ENCODE measurements around the gene NUP160.
"Not testable (repeated sequence)": the region's sequence is repeated elsewhere in the genome, so short reads cannot be mapped to it uniquely, and the experiment has no call there.

Gene NUP160

DNA sequence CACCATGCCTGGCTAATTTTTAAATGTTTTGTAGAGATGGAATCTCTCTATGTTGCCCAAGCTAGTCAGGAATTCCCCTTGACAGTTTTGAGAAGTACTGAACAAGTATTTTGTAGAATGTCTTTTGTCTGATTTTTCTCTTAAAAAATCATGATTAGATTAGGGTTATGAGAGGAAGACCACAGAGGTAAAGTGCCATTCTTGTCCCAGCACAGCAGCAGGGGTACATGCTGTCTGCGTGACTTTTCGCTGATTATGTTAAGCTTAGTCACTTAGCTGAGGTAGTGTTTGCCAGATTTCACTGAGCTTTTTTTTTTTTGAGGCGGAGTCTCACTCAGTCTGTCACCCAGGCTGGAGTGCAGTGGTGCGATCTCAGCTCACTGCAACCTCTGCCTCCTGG lies 13.6 kb upstream of the NUP160 start:
- peak; percentile 61 for DNase-seq

DNA sequence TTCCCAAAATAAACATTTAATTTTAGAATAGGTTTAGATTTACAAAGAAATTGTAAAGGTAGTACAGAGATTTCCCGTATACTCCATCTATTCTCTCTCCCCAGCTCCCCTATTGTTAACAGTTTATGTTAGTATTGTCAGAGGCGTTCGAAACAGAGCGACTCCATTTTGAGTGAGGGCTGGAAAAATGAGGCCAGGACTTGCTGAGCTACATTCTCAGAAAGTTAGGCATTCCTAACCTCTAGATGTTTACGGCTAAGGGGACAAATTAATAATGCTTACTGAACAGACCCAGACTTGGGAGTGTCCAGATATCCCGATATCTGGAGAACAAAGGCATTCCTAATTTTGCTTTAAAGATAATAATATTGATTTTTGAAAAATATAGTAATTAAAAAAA lies 12.4 kb upstream of the NUP160 start:
- no peak for DNase-seq

DNA sequence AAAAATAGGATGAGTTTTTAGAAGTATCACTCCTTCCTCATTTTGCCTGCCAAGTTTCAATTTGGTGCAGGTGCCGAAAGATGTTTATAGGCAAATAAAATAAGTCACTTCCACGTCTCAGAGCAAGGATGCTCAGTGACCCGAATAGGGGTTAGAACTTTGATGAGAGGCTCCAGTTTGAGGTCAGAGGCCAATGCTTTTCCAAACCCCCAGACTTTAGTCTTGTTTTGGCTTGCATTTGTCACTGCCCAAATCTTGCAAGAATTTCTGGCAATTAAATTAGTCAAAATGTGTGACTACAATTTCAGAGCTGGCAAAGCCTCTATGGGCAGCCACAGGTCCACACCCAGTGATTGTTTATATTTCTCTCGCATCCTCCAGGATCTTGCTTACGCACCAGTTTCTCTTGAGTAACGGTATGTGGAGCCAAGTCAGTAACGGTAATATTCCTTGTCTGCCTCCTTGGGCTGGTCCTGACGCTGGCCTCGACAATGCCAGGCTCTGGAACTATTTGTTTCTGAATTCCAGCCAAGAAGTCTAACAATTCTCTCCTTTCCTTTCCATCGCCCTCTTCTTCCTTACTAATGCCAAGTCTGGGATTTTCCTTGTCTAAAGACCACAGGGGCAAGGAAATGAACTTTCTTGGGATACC lies 9.9 kb upstream of the NUP160 start:
- peak; percentile 24 for DNase-seq

DNA sequence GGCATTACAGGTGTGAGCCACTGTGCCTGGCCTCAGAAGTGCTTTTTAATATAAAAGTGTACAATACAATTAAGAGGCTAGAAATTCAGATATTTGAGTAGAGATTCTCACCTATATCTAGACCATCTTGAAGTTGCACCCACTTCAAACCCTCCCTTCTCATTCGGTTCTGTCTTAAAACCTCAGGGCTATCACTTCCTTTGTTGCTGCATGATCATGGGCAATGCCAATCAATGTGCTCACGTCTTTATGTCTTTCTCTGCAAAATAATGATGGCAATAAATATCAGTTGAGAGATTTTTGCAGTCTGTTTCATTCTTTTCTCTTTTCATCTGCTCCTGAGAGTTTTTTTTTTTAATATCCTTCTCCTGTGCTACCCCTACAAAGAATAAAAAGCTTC lies 9.3 kb upstream of the NUP160 start:
- no peak for DNase-seq

DNA sequence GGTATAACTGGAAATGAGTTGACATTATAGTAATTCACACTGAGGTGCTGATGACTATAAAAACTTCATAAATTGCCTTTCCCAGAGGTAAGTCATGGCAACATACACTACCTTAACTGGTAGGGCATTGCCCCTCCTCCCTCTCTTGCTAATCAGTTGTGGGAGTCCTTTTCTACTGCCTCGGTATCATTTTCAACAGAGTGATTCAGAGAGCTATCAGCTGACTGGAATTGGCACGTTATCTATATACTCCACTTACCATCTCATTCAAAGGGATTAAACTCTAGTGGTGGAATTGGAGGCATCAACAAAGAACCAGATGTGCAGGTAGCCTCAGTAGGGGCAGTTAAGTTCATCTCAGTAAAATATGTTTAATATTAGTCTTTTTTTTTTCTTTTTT lies 8.0 kb upstream of the NUP160 start:
- DNase-seq = no peak

DNA sequence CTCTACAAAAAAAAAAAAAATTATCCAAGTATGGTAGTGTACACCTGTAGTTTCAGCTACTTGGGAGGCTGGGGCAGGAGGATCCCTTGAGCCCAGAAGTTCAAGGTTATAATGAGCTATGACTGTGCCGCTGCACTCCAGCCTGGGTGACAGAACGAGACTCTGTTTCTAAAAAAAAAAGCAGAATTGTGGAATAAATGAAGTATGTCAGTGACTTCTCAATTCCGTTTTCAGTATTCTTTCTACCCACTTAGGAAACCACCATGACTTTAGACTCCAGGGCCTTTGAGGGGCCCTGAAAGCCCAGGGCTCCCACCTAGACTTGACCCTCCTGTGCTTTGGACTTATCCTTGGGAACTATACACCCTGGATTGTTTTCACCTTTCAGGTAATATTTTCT lies 6.5 kb upstream of the NUP160 start:
- DNase-seq = no peak

DNA sequence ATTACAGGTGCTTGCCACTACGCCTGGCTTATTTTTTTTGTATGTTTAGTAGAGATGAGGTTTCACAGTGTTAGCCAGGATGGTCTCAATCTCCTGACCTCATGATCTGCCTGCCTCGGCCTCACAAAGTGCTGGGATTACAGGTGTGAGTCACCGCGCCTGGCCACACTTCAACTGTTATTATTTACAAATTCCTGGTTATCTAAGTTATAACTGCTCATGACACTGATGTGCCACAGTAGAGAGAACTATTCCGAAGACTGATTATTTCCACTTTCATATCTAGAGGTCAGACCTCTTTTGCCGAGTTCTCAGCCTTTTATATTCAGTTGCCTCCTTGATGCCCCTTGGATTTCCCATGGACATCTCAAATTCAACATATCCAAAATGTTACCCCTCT lies 3.9 kb upstream of the NUP160 start:
- no peak for DNase-seq

DNA sequence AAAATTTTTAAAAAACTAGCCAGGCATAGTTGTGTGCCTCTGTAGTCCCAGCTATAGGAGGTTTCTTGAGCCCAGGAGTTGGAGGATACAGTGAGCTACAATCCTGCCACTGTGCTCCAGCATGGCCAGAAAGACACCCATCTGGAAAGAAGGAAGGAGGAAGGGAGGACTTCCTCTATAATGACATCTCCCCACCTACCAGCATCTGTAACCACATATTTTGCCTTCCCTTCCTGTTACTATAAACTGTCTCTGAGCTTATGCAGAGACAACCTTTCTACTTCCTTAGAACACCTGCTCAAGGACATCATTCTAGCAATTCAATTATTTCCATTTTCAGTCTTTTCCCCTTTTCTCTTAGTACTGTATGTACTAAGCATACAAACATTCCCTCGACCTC lies 2.2 kb upstream of the NUP160 start:
- DNase-seq = no peak

DNA sequence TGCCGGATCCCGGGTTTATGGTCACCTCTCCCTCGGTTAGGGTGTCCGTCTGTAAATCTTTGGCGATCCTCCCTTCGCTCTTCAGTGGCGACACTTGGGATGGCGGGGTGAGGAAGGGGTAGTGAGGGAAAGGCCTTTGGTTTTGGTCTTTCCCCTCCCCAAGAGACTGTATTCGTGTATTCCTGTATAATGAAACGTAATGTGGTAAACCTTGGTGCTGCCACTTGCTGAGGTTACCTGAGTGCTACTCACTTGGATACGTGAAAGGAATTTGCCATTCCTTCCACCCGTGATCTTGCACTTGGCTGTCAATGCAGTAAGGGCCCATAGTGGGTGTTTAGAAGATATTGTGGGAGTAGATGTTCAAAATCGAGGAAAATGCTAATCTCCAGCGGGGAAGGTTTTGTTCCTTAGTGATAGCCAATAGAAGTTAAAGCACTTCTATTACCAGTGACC lies 578 bp upstream of the NUP160 start:
- DNase-seq = no peak

DNA sequence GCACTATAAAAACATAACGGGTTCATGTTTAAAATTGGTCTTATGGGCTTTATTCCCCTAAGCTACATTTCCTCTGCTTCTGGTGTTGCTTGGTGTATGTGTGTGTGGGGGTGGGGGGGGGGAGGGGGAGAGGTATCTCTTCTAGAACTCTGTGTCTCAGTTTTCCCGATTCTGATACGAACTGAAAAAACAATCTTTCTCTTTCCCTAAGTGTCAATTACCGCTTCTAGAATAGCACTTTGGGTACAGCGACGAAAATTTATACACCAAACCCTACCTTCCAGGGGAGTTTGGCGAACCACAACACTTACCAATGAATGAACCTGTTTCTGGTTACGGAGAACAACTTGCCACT lies 636 bp downstream of the NUP160 start:
- DNase-seq = no peak

DNA sequence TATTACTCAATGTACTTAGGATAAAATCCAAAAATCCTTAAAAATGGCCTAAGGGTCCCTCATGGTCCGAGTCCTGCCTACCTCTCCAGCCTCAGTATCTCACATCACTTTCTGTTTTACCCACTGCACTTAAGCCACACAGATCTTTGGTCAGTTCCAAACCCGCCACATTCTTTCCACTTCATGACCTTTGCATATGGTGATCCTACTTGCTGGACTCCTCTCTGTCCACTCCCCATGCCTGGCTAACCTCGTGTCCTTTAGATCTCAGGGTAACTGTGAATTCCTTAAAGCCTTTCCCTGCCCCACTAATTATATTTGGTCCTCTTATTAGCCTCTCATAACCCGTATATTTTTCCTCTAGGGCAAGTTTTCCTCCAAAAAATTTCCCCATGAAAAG lies 1.2 kb downstream of the NUP160 start:
- DNase-seq = no peak

DNA sequence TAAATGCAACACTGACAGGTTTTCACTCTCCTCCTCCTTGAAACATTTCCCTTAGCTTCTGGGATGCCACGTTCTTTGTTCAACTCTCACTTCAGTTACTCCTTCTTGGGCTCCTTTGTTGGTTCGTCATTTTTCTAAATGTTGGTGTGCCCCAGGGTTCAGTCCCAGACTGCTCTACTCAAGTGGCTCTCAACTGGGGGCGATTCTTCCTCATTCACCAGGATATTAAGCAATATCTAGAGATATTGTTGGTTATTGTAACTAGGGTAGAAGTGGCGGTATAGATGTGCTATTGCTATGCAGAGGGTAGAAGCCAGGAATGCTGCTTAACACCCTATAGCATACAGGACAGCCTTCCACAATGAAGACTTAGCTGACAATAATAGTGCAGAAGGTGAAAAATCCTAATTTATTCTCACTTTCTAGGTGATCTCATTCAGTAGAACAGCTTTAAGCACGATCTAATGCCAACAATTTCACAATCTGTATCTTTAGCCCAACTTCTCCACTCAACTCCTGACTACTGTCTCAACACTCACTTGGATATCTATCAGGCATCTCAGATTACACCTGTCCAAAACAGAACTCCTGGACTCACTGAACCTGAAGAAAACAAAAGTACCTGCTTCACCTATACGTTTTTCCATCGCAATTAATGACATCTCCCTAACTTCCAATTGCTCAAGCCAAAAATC lies 4.6 kb downstream of the NUP160 start:
- DNase-seq = no peak

DNA sequence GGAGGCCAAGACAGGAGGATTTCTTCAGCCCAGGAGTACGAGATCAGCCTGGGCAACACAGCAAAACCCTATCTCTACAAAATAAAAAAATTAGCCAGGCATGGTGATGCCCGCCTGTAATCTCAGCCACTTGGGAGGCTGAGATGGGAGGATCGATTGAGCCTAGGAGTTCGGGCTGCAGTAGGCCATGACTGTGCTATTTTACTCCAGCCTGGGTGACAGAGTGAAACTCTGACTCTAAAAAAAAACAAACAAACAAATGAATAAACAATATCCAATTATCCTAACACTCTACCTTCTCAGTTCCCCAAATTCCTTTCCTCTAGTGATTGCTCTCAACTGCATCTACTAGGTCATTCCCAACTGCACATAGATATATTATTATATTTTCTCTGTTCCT lies 5.4 kb downstream of the NUP160 start:
- DNase-seq = no peak

DNA sequence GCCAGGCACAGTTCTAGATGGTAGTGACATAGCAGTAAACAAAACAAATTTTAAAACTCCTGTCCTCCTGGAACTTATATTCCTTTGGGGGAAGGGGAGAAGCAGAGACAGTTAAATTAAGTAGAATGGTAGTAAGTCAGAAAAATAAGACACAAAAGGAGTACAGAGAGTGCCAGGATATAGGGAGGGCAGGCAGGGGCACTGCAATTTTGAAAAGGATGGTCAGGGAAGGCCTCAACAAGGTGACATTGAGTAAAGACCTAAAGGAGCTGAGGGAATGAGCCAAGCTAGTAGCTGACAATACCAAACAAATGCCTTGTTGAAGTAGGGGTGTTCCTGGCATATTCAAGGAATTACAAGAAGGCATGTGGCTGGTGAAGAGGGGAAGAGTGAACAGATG lies 10.2 kb downstream of the NUP160 start:
- no peak for DNase-seq

DNA sequence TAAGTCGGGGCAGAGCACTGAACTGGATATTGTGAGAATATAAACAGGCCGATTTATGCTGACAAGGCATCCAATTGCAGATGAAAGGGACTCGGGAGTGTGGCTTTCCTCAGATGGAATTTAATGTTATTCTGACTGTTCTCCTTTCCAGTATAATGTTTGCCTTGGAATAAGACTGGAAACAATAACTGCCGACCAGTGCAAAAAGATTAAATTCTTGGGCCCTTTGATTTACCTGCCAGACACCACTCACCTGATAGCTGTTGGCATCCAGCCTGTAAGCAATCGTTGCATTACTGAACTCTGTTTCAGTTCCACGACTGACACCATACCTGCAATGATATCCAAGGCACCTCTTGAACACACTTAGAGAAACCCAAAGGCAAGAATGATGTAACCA lies 10.9 kb downstream of the NUP160 start:
- no peak for DNase-seq

DNA sequence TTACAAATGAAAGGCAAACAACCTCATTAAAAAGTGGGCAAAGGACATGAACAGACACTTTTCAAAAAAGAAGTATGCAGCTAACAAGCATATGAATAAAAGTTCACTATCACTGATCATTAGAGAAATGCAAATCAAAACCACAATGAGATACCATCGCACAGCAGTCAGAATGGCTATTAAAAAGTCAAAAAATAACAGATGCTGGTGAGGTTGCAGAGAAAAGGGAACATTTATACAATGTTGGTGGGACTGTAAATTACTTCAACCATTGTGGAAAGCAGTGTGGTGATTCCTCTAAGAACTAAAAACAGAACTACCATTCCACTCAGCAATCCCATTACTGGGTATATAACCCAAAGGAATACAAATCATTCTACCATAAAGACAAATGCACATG lies 18.1 kb downstream of the NUP160 start:
- not testable (repeated sequence) for DNase-seq

DNA sequence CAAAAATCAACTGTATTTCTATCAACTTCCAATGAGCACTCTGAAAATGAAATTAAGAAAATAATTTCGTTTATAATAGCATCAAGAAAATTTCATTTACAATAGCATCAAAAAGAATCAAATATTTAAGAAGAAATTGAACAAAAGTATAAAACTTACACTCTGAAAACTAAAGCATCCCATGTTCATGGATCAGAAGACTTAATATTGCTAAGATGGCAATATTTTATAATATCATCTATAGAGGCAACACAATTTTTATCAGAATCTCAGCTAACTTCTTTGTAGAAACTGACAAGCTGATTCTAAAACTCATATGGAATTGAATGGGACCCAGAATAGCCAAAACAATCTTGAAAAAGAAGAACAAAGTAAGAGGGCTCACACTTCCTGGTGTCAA lies 19.9 kb downstream of the NUP160 start:
- DNase-seq = no peak

DNA sequence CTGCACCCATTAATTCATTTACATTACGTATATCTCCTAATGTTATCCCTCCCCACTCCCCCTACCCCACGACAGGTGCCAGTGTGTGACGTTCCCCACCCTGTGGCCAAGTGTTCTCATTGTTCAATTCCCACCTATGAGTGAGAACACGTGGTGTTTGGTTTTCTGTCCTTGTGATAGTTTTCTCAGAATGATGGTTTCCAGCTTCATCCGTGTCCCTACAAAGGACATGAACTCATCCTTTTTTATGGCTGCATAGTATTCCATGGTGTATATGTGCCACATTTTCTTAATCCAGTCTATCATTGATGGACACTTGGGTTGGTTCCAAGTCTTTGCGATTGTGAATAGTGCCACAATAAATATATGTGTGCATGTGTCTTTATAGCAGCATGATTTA lies 25.5 kb downstream of the NUP160 start:
- not testable (repeated sequence) for DNase-seq

DNA sequence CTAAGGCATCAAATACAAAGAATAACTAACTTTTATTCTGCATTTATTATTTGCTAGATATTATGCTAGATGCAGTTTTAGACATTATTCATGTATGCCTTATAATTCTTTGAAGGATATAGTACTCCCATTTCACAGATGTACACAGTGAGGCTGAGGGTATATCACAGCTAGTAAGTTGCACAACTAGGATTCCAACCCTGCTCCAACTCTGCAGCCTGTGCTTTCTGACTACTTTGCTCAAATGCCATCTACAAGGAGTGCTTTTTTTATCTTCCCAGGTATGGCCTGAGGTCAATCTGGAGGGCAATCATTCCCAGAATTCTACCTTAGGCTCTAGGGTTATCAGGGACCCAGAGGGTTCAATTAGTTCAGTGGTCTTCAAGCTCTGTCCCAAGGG lies 28.4 kb downstream of the NUP160 start:
- DNase-seq = no peak

DNA sequence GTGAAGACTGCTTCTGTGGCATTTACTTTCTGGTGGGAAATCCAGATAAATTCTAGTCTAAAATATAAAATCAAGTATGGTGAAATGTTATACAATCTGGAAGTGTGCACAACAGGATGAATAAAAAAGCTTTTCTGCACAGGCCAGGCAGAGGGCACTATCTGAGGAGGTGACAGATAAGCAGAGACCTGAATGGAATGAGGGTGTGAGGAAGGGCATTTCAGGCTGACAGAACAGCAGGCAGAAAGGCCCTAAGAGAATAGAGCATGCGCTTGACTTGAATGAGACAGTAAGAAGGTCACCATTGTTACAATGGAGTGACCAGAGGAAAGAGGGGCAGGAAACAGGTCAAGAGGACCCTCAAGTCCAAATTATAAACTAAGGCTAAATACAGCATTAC lies 47.4 kb downstream of the NUP160 start:
- DNase-seq = no peak

DNA sequence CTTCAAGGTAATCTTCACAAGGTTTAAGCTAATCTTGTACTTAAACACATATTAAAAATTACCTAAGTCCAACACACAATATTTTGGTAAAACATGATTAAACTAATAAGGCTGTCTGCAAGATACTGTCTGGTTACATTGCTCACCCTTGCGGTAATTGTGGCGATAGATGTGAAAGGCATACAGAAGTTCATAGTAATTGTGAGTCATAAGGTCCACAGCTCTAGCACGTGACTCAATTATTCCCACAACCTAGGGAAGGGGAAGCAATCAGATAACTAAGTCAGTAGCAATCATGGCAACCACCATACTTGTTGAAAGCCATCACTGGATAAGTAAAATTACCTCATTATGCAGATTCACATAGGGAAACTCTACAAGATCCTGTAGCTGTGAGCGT lies 50.5 kb downstream of the NUP160 start:
- peak; percentile 54 for DNase-seq

DNA sequence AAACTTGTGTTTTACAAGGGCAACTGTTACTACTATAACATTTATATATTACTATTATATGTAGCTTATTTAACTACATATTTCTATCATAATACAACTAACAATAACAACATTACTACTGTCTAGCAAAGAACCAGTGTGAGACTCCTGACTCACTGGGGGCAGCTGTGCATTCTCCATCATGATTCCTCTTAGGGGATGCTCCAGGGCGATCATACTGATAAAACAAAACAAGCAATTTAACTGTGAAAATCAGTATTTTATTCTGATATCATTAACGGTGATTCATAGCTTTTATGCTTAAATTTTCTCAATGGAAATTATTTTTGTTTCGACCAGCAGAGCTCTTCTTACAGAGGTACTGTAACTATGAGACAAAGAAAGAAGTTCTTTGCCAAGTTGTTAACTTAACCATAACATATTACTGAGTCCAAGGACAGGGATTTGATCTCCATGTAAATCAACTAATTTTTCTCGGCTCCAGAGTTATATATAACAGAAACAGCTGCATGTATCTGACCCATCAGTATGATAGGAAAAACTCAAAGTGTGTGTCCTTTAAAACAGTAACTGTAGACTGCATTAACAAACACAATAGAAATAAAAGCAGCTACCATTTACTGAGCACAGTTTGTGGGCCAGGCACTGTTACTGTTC lies 56.2 kb downstream of the NUP160 start:
- DNase-seq = no peak

DNA sequence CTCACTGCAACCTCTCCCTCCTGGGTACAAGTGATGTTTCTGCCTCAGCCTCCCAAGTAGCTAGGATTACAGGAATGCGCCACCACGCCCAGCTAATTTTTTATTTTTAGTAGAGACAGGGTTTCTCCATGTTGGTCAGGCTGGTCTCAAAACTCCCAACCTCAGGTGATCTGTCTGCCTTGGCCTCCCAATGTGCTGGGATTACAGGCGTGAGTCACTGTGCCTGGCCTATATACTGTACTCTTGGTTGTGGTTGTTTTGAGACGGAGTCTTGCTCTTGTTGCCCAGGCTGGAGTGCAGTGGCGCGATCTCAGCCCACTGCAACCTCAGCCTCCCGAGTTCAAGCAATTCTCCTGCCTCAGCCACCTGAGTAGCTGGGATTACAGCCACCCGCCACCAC lies 58.1 kb downstream of the NUP160 start:
- not testable (repeated sequence) for DNase-seq

DNA sequence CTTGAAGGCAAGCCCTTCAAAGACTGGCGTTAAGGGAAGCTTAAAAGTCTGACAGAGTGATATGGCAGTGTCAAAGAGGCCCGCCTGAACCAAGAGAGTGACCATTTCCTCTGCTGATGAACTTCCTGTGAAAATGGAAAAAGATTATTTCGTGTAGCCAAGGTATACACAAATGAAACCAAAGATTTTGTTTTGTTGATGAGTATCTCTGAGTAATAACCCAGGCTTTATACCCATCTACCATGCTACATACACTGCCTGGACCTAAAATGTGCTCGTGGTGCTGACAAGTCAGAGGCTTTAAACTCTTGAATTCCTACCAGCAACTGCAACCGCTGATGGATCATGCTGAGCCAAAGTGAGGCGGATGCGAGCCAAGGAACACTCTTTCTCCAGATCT lies 60.0 kb downstream of the NUP160 start:
- no peak for DNase-seq

Measured in fibroblast of skin of scalp (primary cell).